Measurements from ENCODE around the gene TRAF5.

TRAF5 gene

GRCh38 chr1:211328866-211329475, 2.3 kb downstream of the TRAF5 start:
- DNase-seq: no peak

DNA sequence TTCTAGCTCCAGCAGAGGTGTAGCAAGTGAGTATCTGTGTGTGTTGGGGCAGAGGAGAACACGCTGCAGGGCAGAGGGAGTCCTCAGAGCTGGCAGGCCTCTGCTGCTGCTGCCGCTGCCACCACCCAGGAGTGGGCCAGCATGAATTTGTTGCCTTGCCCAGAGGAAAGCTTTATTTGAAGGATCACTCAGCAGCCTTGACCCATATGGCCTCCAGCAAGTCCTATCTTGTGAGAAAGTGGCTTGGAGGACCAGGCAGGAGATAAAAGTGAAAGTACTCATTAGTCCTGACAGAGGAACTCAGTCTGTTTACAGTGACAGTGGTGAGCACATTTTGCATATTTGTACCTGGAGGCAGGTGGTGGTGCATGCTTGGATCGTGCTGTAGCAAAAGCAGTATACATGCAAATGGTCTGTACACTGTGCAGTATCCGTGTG, 3.1 kb downstream of the TRAF5 start:
- no peak for DNase-seq

- DNase-seq: no peak
Observed at GRCh38 chr1:211330282-211330936, 3.8 kb downstream of the TRAF5 start.

GRCh38 chr1:211331011-211331709, 4.5 kb downstream of the TRAF5 start:
- DNase-seq: no peak

- no peak for DNase-seq
Observed at GRCh38 chr1:211332036-211332616, 5.5 kb downstream of the TRAF5 start.

GRCh38 chr1:211332830-211333229, 6.2 kb downstream of the TRAF5 start:
- DNase-seq: no peak

- DNase-seq: no peak
Observed at GRCh38 chr1:211333906-211334305, 7.3 kb downstream of the TRAF5 start.

DNA sequence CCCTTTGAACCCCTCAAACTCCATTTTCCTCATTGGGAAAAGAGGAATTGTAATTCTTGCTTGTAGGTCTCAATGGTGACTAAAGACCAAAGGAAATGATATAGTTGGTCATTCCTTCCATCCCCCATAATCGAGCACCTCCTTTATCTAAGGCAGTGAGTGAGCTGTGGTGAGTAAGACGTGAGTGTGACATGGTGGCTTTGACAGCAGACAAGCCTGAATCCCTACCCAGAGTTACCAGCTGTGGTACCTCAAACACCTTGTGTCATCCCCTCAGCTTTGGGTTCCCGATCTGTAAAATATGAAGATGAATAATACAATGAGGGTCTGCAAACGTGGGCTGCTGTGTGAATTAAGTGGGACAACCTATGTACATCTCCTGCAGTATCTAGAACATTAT, 8.4 kb downstream of the TRAF5 start:
- DNase-seq: no peak

DNA sequence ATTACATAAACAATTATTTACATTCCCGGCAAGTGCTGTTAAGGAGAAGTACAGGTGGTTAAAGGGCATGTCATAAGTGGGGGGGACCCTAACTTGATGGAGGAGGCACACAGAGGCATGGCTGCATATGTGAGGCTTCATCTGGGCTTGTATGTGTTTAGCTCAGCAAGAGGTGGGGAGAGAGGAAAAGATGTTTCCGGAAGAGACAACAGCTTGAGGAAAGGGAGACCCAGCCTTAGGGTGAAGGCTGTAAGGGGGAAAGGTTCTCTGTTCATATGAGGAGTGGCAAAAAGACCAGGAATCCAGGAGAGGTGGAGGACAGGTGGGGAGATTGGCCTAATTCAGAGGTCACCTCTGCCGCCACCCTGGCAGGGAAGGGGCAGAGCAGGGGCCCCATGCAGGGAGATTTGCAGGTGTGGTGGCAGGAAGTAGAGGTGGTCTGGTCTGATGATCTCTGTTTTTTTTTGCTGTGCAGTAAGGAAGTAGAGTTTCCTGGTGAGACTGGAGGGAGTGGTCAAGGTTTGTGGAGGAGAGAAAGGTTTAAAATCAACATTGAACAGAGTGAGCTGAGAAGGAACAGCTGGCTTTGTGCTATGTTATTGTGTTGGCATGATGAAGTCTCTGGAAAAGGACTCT, 9.0 kb downstream of the TRAF5 start:
- no peak for DNase-seq

DNA sequence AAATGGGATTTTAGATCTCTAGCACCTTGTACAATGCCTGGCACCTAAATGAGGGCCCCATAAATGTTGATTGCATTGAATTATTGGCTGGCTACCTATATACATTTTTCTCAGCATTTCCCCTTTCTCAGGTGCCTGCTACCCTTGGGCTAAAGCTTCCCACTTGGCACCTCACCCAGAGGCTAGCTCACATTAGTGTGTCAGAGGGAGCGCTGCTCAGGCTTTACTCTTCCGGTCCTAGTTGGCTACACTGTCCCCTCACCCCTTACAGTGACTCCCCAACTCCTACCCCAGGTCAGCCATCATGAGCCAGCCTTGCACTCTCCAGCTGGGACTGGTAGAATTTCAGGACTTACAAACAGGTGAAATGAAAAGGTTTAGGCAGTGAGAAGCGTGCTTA, 9.5 kb downstream of the TRAF5 start:
- no peak for DNase-seq

- no peak for DNase-seq
Observed at GRCh38 chr1:211336775-211337174, 10.1 kb downstream of the TRAF5 start.

GRCh38 chr1:211337430-211338223, 11.0 kb downstream of the TRAF5 start:
- DNase-seq: no peak

GRCh38 chr1:211338224-211338620, 11.6 kb downstream of the TRAF5 start:
- DNase-seq: no peak

GRCh38 chr1:211339631-211340041, 13.0 kb downstream of the TRAF5 start:
- DNase-seq: no peak

DNA sequence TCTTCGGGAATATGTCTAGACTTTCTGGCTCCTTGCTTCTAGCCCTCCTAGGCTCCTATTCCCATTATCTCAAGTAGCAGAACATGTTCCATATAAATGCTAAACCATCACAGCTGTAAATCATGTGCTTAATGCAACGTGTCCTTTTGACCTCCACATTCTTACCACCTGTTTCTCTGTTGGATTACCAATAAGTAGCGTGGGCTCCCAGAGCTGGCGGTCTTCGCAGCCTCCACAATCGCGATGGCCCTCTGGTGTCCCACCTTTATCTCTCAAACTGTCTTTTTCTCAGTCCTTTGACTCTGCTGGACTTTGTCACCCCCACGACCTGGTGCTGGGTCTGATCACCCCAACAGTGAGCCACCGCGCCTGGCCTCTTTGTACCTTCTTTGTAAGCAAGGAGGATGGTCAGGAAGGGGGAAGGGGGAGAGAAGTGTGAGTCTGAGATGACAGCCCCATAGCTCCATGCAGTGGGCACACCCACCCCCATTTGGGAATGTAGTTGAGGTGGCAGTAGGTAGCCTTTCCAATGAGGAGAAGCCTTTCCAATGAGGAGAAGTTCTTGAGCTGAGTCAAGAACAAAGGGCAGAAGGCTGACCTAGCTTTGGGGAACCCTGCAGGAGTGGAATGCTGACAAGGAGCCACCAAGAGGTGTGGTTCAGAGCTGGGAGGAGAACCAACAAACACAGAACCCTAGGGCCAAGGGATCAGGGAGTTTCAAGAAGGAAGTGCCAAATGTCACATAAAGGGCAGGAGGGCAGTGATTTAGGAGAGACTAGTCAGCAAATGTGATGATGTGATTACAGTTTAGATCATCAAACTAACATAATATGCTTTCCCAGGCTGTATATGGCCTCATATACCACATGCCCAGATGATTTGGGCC, 14.2 kb downstream of the TRAF5 start:
- no peak for DNase-seq

DNA sequence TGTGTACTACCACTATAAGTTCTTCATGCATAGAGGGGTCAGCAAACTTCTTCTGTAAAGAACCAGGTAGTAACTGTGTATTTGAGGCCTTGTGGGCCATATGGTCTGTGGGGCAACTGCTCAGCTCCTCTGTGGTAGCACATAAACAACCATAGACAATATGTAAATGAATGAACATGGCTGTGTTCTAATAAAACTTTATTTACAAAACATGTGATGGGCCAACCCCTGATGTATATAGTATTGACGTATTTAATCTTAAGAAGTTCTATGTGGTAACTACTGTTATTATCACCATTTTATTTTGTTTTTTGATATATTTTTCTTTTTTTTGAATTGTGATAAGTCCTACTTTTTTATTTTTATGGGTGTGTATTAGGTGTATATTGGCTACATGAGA, 15.4 kb downstream of the TRAF5 start:
- no peak for DNase-seq

GRCh38 chr1:211343607-211344006, 17.0 kb downstream of the TRAF5 start:
- no peak for DNase-seq

GRCh38 chr1:211344152-211344618, 17.6 kb downstream of the TRAF5 start:
- no peak for DNase-seq

GRCh38 chr1:211345719-211346118, 19.1 kb downstream of the TRAF5 start:
- DNase-seq: no peak

DNA sequence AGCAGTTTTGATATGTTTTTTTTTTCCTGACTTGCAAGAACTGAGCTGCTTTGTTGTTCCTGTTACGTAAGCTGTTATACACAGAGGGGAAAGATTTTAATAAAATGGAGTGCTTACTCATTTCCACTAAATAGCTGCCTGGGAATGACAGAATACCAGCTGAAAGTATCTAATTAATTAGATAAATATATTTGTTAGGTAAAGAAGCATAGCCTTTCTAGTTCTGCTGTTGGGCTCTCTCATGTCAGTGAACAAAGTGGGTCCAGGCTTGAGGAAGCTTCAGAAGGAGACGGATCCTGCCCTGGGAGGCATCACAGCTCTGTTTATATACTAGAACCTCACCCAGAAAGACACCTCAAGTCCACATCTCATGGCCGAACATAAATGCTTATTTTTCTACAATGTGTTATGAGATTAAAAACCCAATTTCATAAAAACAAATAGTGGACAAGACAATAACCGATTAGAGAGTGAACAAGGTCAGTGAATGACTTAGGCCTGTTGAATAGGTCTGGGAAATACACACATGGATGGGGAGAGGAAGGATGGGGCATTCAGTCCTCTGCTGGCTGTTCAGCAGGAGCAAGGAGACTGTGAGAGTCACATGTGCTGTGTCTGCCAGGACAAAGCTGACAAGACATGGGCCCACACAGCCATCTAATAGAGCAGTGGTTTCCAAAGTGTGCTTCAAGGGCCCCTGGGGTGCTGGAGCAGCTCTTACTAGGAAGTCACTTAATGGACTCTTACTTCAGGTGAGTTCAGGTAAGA, 20.6 kb downstream of the TRAF5 start:
- DNase-seq: no peak

GRCh38 chr1:211348547-211348946, 21.9 kb downstream of the TRAF5 start:
- DNase-seq: no peak

All from NCI-H774 (cell line).